IMR-90 (cell line): ENCODE data around the gene KCNA10. TPM values are rescaled to one million over a fixed set of nuclear protein-coding genes. Genes with fewer than 3 reads are reported as not detected.

Experiments
- ATAC-seq: fragments of 200-7000 bp; cut with Tn5 transposase; 2 replicates; pipeline ENCODE4 v1.9.1; 2020; ENCODE audit warnings: low read depth, mild to moderate bottlenecking, moderate library complexity
- BruUV-seq: library from RNA; stranded (reverse); fragments of 400-500 nt; replicated peaks from 2 replicates; lab custom pipeline; 2021; lab: Mats Ljungman, UMichigan
- CTCF ChIA-PET: fragments of 300-600 bp; formaldehyde crosslinking; extraction: SDS; loops from one replicate; lab custom pipeline; 2021; ENCODE audit warnings: antibody characterized with exemption; lab: Yijun Ruan, JAX
- POLR2A ChIA-PET: fragments of 300-600 bp; sonication (Branson Sonifier 250); formaldehyde crosslinking; loops from one replicate; lab custom pipeline; 2022; ENCODE audit warnings: antibody characterized with exemption; ENCODE audit not compliant: unreplicated experiment; lab: Charles Lee
- DNase-seq: peaks from one replicate; pipeline ENCODE4 v3.0.0; 2013
- H2AFZ ChIP-seq: replicated peaks from 2 replicates; pipeline ENCODE3; 2013; ENCODE audit warnings: low read length, mild to moderate bottlenecking; ENCODE audit not compliant: poor library complexity
- H2AK5ac ChIP-seq: 2 replicates; pipeline ENCODE4 v1.6.1; 2013; ENCODE audit warnings: low read depth, low read length, inconsistent platforms
- H2AK9ac ChIP-seq: replicated peaks from 2 replicates; pipeline ENCODE3; 2013; ENCODE audit warnings: mild to moderate bottlenecking, low read depth, low read length, moderate library complexity; ENCODE audit not compliant: poor library complexity
- H2BK120ac ChIP-seq: 2 replicates; pipeline ENCODE4 v1.6.1; 2013; ENCODE audit warnings: low read depth, low read length, inconsistent platforms
- H2BK15ac ChIP-seq: 3 replicates; pipeline ENCODE4 v1.6.1; 2013; ENCODE audit warnings: low read depth, low read length, inconsistent platforms
- H2BK20ac ChIP-seq: 2 replicates; pipeline ENCODE4 v1.6.1; 2013; ENCODE audit warnings: low read depth, mild to moderate bottlenecking, inconsistent platforms, low read length, moderate library complexity
- H2BK5ac ChIP-seq: 2 replicates; pipeline ENCODE4 v1.6.1; 2013; ENCODE audit warnings: mild to moderate bottlenecking, low read depth, low read length, inconsistent platforms; ENCODE audit not compliant: poor library complexity, severe bottlenecking
- H3K14ac ChIP-seq: replicated peaks from 2 replicates; pipeline ENCODE4 v1.6.1; 2013; ENCODE audit warnings: low read depth, low read length, inconsistent platforms
- H3K18ac ChIP-seq: 2 replicates; pipeline ENCODE4 v1.6.1; 2013; ENCODE audit warnings: low read depth, low read length, control low read depth
- H3K23ac ChIP-seq: 2 replicates; pipeline ENCODE4 v1.6.1; 2013; ENCODE audit warnings: low read depth, low read length, inconsistent platforms
- H3K27ac ChIP-seq: 2 replicates; pipeline ENCODE4 v1.5.1; 2013; ENCODE audit warnings: mild to moderate bottlenecking, control low read depth, low read length; ENCODE audit not compliant: insufficient read depth
- H3K27me3 ChIP-seq: 2 replicates; pipeline ENCODE4 v1.6.1; 2013; ENCODE audit warnings: low read length; ENCODE audit not compliant: control insufficient read depth, insufficient read depth
- H3K36me3 ChIP-seq: 2 replicates; pipeline ENCODE4 v1.6.1; 2013; ENCODE audit warnings: low read length, mixed read lengths; ENCODE audit not compliant: control insufficient read depth, insufficient read depth
- H3K4ac ChIP-seq: 2 replicates; pipeline ENCODE4 v1.6.1; 2013; ENCODE audit warnings: low read depth, low read length, inconsistent platforms
- H3K4me1 ChIP-seq: 2 replicates; pipeline ENCODE4 v1.6.1; 2013; ENCODE audit warnings: low read length, mixed read lengths; ENCODE audit not compliant: control insufficient read depth, insufficient read depth
- H3K4me2 ChIP-seq: 2 replicates; pipeline ENCODE4 v1.6.1; 2013; ENCODE audit warnings: low read depth, mild to moderate bottlenecking, control low read depth, low read length, moderate library complexity
- H3K4me3 ChIP-seq: 2 replicates; pipeline ENCODE4 v1.5.1; 2013; ENCODE audit warnings: low read depth, mild to moderate bottlenecking, control low read depth, low read length, moderate library complexity; ENCODE audit not compliant: insufficient read depth
- H3K56ac ChIP-seq: 2 replicates; pipeline ENCODE4 v1.6.1; 2013; ENCODE audit warnings: low read length, inconsistent platforms; ENCODE audit not compliant: insufficient read depth; ENCODE audit errors: extremely low read depth
- H3K79me1 ChIP-seq, 2 experiments: 2 replicates each; pipeline ENCODE4 v1.6.1; 2013; ENCODE audit warnings: low read length in 2 of 2, inconsistent platforms in 1 of 2, low read depth in 1 of 2
- H3K9ac ChIP-seq: 2 replicates; pipeline ENCODE4 v1.6.1; 2013; ENCODE audit warnings: low read depth, low read length, control low read depth
- H3K9me1 ChIP-seq: 2 replicates; pipeline ENCODE4 v1.6.1; 2013; ENCODE audit warnings: low read length, inconsistent platforms; ENCODE audit not compliant: insufficient read depth
- H3K9me3 ChIP-seq: 2 replicates; pipeline ENCODE4 v1.6.1; 2013; ENCODE audit warnings: low read length; ENCODE audit not compliant: control insufficient read depth, insufficient read depth
- H4K20me1 ChIP-seq: 2 replicates; pipeline ENCODE4 v1.6.1; 2013; ENCODE audit warnings: low read length, inconsistent platforms; ENCODE audit not compliant: insufficient read depth
- H4K5ac ChIP-seq: 2 replicates; pipeline ENCODE4 v1.6.1; 2013; ENCODE audit warnings: mild to moderate bottlenecking, low read depth, low read length, control low read depth
- H4K8ac ChIP-seq, 2 experiments: 2 replicates each; pipeline ENCODE4 v1.6.1; 2013; ENCODE audit warnings: low read depth in 2 of 2, low read length in 2 of 2, control low read depth in 1 of 2, inconsistent platforms in 1 of 2
- H4K91ac ChIP-seq: 2 replicates; pipeline ENCODE4 v1.6.1; 2013; ENCODE audit warnings: low read depth, low read length, inconsistent platforms; ENCODE audit not compliant: insufficient read depth
- CEBPB ChIP-seq: IDR thresholded peaks from 2 replicates; pipeline ENCODE4 v1.6.1; 2012; ENCODE audit warnings: low read depth, low read length, improper control_type of control experiment
- FOS ChIP-seq: fragments of 150-350 bp; IDR thresholded peaks from 2 replicates; pipeline ENCODE4 v1.6.1; 2016; ENCODE audit warnings: low read depth, low read length
- MAZ ChIP-seq: IDR thresholded peaks from 2 replicates; pipeline ENCODE4 v1.6.1; 2012; ENCODE audit warnings: low read depth, mild to moderate bottlenecking, low read length, improper control_type of control experiment, moderate library complexity, borderline replicate concordance
- NFE2L2 ChIP-seq: fragments of 150-350 bp; IDR thresholded peaks from 2 replicates; pipeline ENCODE4 v1.6.1; 2016; ENCODE audit warnings: low read depth, mild to moderate bottlenecking, low read length
- POLR2A ChIP-seq: IDR thresholded peaks from 2 replicates; pipeline ENCODE4 v1.6.1; 2012; ENCODE audit warnings: mild to moderate bottlenecking, low read depth, low read length
- RAD21 ChIP-seq: IDR thresholded peaks from 2 replicates; pipeline ENCODE4 v1.6.1; 2012; ENCODE audit warnings: low read length, improper control_type of control experiment
- RCOR1 ChIP-seq: IDR thresholded peaks from 2 replicates; pipeline ENCODE4 v1.6.1; 2012; ENCODE audit warnings: mild to moderate bottlenecking, low read length, improper control_type of control experiment; ENCODE audit not compliant: insufficient replicate concordance
- SMC3 ChIP-seq: fragments of 150-350 bp; IDR thresholded peaks from 2 replicates; pipeline ENCODE4 v1.6.1; 2016; ENCODE audit warnings: low read depth, mild to moderate bottlenecking, antibody characterized with exemption, low read length, moderate library complexity
- WGBS, 2 experiments: methylation state at CpG; one replicate each; pipeline versions ENCODE4 v1.1.5 to v1.1.7; 2013; ENCODE audit warnings: missing lambda C conversion rate in 2 of 2; ENCODE audit not compliant: insufficient read length in 1 of 2; ENCODE audit errors: extremely low coverage in 2 of 2; 5-methylcytosine and 5-hydroxymethylcytosine counted together
- dilution Hi-C: fragments of 300-500 bp; cut with HindIII; formaldehyde crosslinking; loops from one replicate; pipeline ENCODE4 v1.14.3; 2018; ENCODE audit warnings: low sequenced_read_pairs; ENCODE audit not compliant: unreplicated experiment
- in situ Hi-C: fragments of 300-500 bp; cut with MboI; formaldehyde crosslinking; loops from 3 replicates; pipeline ENCODE4 v1.14.3; 2019; ENCODE audit warnings: low sequenced_read_pairs, inconsistent platforms, mixed read lengths
- intact Hi-C: fragments of 100-400 bp; cut with micrococcal nuclease; formaldehyde crosslinking; loops from 2 replicates; pipeline ENCODE4 v1.10.0; 2022
- polyA plus RNA-seq, 3 experiments: library from polyadenylated mRNA; depleted of rRNA; stranded (reverse); fragments of >200 nt; gene quantifications; 2 replicates each; pipeline ENCODE4 v1.2.3, GENCODE V29; 2012; ENCODE audit warnings: low replicate concordance in 1 of 3
- total RNA-seq: library from RNA; depleted of rRNA; stranded (reverse); fragments of >200 nt; gene quantifications from 2 replicates; pipeline ENCODE4 v1.2.3, GENCODE V29; 2012
- TF ChIP-seq, protein P1 (sequence below): fragments of 150-350 bp; IDR thresholded peaks from 2 replicates; pipeline ENCODE4 v1.6.1; 2017; ENCODE audit warnings: mild to moderate bottlenecking, antibody characterized with exemption, low read length, low read depth
- TF ChIP-seq, protein P2 (sequence below): fragments of 150-350 bp; IDR thresholded peaks from 2 replicates; pipeline ENCODE4 v1.6.1; 2016; ENCODE audit warnings: low read depth, mild to moderate bottlenecking, low read length, moderate library complexity, borderline replicate concordance

Gene KCNA10
- total and polyA plus RNA-seq, 2 of the 4 experiments (the other 2 are of a cell fraction) = not detected

DNA sequence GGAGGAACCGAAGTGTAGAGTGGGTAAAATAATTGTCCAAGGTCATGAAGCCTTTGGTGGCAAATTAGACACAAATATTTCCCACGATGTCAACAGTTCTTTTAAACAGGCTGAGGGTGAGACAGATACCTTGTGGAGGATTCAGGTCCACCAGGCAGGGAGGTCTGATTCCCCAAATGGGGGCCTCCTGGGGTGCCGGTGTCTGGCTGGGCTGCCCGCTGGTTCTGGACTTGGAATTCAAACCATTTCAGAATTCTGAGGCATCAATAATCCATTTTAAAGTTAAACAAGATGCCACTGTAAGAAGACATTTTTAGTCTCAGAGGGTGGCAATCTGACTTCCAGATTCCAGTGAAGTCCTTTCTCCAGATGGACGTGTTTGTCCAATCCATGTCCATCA is 15.5 kb downstream of the KCNA10 start:
- Histone ChIP-seq H3K9me1 (no peaks in the 10 kb centered on the region), H3K14ac (no peak overlapping the region), H2BK120ac (no peak overlapping the region), H3K9ac (no peak overlapping the region), H4K91ac (no peak overlapping the region), H3K4me2 (no peak overlapping the region), H3K4ac (no peak overlapping the region), H3K27me3 (peaks cover 60% of the 10 kb centered on the region), H4K8ac (no peak overlapping the region), H3K18ac (no peak overlapping the region), H3K79me1 (no peaks in the 10 kb centered on the region), H2BK20ac (no peak overlapping the region), H2AFZ (no peak overlapping the region), H3K23ac (no peak overlapping the region), H3K9me3 (no peaks in the 10 kb centered on the region), H3K36me3 (no peaks in the 10 kb centered on the region), H2BK5ac (no peak overlapping the region), H3K56ac (no peak overlapping the region), H3K27ac (no peak overlapping the region), H2AK9ac (no peak overlapping the region), H4K20me1 (no peaks in the 10 kb centered on the region), H4K5ac (no peak overlapping the region), H3K4me1 (no peaks in the 10 kb centered on the region), H3K4me3 (no peak overlapping the region), H2AK5ac (no peak overlapping the region), H2BK15ac (no peak overlapping the region)
- BruUV-seq = no TSS peak
- TF ChIP-seq SMC3 (no peak), RAD21 (no peak), POLR2A (no peak), RCOR1 (no peak), FOS (no peak), CEBPB (no peak), NFE2L2 (no peak), MAZ (no peak)
- TF ChIP-seq, protein P1, sequence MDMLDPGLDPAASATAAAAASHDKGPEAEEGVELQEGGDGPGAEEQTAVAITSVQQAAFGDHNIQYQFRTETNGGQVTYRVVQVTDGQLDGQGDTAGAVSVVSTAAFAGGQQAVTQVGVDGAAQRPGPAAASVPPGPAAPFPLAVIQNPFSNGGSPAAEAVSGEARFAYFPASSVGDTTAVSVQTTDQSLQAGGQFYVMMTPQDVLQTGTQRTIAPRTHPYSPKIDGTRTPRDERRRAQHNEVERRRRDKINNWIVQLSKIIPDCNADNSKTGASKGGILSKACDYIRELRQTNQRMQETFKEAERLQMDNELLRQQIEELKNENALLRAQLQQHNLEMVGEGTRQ = no peak
- TF ChIP-seq, protein P2, sequence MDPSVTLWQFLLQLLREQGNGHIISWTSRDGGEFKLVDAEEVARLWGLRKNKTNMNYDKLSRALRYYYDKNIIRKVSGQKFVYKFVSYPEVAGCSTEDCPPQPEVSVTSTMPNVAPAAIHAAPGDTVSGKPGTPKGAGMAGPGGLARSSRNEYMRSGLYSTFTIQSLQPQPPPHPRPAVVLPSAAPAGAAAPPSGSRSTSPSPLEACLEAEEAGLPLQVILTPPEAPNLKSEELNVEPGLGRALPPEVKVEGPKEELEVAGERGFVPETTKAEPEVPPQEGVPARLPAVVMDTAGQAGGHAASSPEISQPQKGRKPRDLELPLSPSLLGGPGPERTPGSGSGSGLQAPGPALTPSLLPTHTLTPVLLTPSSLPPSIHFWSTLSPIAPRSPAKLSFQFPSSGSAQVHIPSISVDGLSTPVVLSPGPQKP = no peak
- 80% methylated on average over 1 of the region's 5 CpGs; no CpG with 5 or more reads in 1 of the 2 experiments for WGBS, 2 experiments
- CTCF ChIA-PET = no interaction called here
- no peak for DNase-seq
- in situ Hi-C loops = no loop called here
- dilution Hi-C loops = no loop called here
- POLR2A ChIA-PET = no interaction called here
- intact Hi-C loops = no loop called here
- ATAC-seq = no peak
